Psoas muscle (tissue), 8 donors: ENCODE data around the gene AGFG2. TPM values are rescaled to one million over a fixed set of nuclear protein-coding genes. Genes with fewer than 3 reads are reported as not detected.
"Not testable (repeated sequence)": the region's sequence is repeated elsewhere in the genome, so short reads cannot be mapped to it uniquely, and the experiment has no call there.

Source experiments
- ATAC-seq, 4 donors: fragments of 200-7000 bp; cut with Tn5 transposase; one replicate each; pipeline ENCODE4 v1.9.1; 2020; ENCODE audit warnings: moderate library complexity in 3 of 4, mild to moderate bottlenecking in 2 of 4
- DNase-seq, 2 donors: peaks; one replicate each; pipeline ENCODE4 v3.0.0-alpha.2; 2020
- H3K27ac ChIP-seq: fragments of 200-600 bp; one replicate; pipeline ENCODE4 v1.8.0; 2022
- H3K27me3 ChIP-seq, 3 donors: fragments of 200-600 bp in 1 of 3; one replicate each; pipeline versions ENCODE4 v1.6.1 to v1.8.0; 2013 to 2022; ENCODE audit warnings: low read length in 2 of 3, mild to moderate bottlenecking in 2 of 3, moderate library complexity in 1 of 3; ENCODE audit not compliant: insufficient read depth in 3 of 3
- H3K36me3 ChIP-seq, 2 donors: fragments of 200-600 bp in 1 of 2; one replicate each; pipeline versions ENCODE4 v1.6.1 to v1.8.0; 2013 to 2022; ENCODE audit warnings: low read depth in 1 of 2, mild to moderate bottlenecking in 1 of 2, moderate library complexity in 1 of 2; ENCODE audit not compliant: insufficient read depth in 1 of 2
- H3K4me1 ChIP-seq: fragments of 200-600 bp; one replicate; pipeline ENCODE4 v1.8.0; 2022
- H3K4me3 ChIP-seq: fragments of 200-600 bp; one replicate; pipeline ENCODE4 v1.8.0; 2022; ENCODE audit warnings: mild to moderate bottlenecking
- H3K9me3 ChIP-seq: fragments of 200-600 bp; one replicate; pipeline ENCODE4 v1.8.0; 2022
- WGBS, 3 donors: extraction: QIAGEN DNeasy Blood & Tissue Kit; methylation state at CpG; one replicate each; pipeline versions ENCODE4 v1.1.6 to v1.1.7; 2013; 5-methylcytosine and 5-hydroxymethylcytosine counted together
- intact Hi-C, 2 donors: fragments of 100-400 bp; cut with DNase I; formaldehyde crosslinking; loops; one replicate each; pipeline versions ENCODE4 v1.11.0 to v1.14.2; 2022
- polyA plus RNA-seq, 3 donors: library from polyadenylated mRNA; stranded (reverse); fragments of 200-250 nt; gene quantifications; one replicate each; pipeline ENCODE4 v1.2.3, GENCODE V29; 2013
- total RNA-seq, 4 donors: library from RNA; stranded (reverse); fragmentation: NEBNext Ultra II Directional in 2 of 4; extraction: Animal tissue kit (Norgen Biotek cat#: 25700) in 2 of 4; gene quantifications; one replicate each; pipeline versions ENCODE4 v1.2.1 to v1.2.4, GENCODE V29; 2021 to 2023
- TF ChIP-seq, protein P1 (sequence below): fragments of 200-600 bp; IDR thresholded peaks from one replicate; pipeline ENCODE4 v1.8.0; 2022; ENCODE audit warnings: antibody characterized with exemption
- donor health status: healthy with polysubstance abuse.
- donor health status: DM: no; HTN: no; CAD: no; lungs with moderate emphysema.
- donor health status: Bipolar disorder and iron deficiency.
- donor health status: healthy.
- donor health status: DM: yes; HTN: yes; CAD: no.
- donor health status: DM: no; HTN: no; CAD: no.
- donor health status: DM: no; HTN: no; CAD: no.
- donor health status: DM: yes; HTN: yes; CAD: no.

Gene AGFG2
- total and polyA plus RNA-seq, 7 donors = 4.8 to 14.7 (median 8.8) TPM

DNA sequence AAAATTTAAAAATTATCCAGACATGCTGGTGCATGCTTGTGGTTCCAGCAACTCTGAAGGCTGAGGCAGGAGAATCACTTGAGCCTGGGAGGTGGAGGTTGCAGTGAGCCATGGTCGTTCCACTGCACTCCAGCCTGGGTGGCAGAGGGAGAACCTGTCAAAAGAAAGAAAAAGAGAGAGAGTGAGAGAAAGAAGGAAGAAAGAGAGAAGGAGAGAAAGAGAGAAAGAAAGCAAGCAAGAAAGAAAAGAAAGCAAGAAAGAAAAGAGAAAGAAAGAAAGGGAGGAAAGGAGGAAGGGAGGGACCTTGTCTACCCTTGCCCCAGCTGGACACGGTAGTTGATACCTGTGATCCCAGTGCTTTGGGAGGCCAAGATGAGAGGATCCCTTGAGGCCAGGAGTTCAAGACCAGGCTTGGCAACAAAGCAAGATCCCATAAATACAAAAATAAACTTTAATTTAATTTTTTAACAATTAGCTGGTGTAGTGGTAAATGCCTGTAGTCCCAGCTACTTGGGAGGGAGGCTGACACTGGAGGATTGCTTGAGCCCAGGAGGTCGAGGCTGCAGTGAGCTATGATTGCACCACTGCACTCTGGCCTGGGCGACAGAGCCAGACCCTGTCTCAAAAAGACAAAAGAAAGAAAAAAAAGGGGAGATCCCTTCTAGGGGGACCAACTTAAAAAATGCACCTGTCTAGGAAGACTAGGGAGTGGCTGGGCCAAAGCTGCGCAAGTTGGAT, 46.1 kb upstream of the AGFG2 start:
- H3K27ac ChIP-seq = no peak overlapping the region
- H3K36me3 ChIP-seq = no peaks in the 10 kb centered on the region
- TF ChIP-seq, protein P1, sequence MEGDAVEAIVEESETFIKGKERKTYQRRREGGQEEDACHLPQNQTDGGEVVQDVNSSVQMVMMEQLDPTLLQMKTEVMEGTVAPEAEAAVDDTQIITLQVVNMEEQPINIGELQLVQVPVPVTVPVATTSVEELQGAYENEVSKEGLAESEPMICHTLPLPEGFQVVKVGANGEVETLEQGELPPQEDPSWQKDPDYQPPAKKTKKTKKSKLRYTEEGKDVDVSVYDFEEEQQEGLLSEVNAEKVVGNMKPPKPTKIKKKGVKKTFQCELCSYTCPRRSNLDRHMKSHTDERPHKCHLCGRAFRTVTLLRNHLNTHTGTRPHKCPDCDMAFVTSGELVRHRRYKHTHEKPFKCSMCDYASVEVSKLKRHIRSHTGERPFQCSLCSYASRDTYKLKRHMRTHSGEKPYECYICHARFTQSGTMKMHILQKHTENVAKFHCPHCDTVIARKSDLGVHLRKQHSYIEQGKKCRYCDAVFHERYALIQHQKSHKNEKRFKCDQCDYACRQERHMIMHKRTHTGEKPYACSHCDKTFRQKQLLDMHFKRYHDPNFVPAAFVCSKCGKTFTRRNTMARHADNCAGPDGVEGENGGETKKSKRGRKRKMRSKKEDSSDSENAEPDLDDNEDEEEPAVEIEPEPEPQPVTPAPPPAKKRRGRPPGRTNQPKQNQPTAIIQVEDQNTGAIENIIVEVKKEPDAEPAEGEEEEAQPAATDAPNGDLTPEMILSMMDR = no peak
- peaks cover 0 to 28% (median 7%) of the 10 kb centered on the region in 3 donors for H3K27me3 ChIP-seq
- DNase-seq = no peak
- 85 to 96% (median 87%) methylated on average over 5 of the region's 5 CpGs for WGBS, 3 donors
- no peaks in the 10 kb centered on the region for H3K9me3 ChIP-seq
- intact Hi-C loops = no loop called here
- H3K4me3 ChIP-seq = peak overlapping the region; percentile 53
- no peak for ATAC-seq
- peaks cover 3% of the 10 kb centered on the region for H3K4me1 ChIP-seq

DNA sequence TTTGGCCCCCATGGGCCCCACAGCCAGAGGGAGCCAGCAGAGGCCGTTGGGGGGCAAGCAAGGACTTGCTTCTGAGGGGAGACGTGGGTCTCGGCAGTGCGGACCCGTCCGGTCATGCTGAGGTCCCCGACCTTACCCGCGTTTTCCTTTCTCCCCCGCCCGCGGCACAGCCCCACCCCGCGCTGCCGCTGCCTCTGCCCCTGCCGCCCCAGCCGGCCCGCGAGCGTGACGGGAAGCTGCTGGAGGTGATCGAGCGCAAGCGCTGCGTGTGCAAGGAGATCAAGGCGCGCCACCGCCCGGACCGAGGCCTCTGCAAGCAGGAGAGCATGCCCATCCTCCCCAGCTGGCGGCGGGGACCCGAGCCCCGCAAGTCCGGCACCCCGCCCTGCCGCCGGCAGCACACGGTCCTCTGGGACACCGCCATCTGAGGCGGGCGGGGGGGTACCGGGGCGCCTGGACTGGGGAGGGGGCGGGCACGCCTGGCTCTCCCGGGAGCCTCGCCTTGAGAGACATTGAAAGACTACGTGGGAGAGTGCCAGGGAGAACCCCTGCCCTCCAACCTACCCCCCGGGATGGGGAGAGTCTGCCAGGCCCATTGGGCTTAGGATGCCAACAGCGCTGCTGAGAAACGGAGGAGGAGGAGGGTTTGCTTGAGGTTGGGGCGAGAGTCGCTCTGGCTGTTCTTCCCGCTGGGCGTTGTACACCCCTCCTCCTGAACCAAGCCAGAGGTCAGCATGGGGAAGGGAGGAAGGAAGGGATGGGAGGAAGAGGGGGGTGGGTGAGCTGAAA, 45.3 kb upstream of the AGFG2 start:
- Histone ChIP-seq H3K4me1 (peaks cover 3% of the 10 kb centered on the region), H3K36me3 (no peaks in the 10 kb centered on the region), H3K9me3 (no peaks in the 10 kb centered on the region), H3K4me3 (peak overlapping the region; percentile 53), H3K27me3 (peaks cover 0 to 28% (median 7%) of the 10 kb centered on the region in 3 donors), H3K27ac (no peak overlapping the region)
- 11 to 17% (median 11%) methylated on average over 43 to 56 of the region's 56 CpGs for WGBS, 3 donors
- DNase-seq (peak in 1 of 2 donors; percentile 70), ATAC-seq (peak in 3 of 4 donors; percentile 26 to 40 (median 27))
- intact Hi-C loops = no loop called here
- TF ChIP-seq, protein P1 = no peak

DNA sequence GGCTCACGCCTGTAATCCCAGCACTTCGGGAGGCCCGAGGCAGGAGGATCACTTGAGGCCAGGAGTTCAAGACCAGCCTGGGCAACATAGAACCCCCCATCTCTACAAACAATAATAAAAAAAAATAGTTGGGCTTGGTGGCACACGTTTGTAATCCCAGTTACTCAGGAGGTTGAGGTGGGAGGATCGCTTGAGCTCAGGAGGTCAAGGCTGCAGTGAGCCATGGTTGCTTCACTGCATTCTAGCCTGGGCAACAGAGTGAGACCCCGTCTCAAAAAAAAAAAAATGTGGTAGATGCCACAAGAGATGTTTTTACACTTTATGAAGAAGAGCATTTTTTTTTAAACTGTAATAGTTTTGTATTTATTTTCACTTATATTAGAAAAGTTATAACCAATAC, 42.5 kb upstream of the AGFG2 start:
- no peak overlapping the region for H3K27ac ChIP-seq
- no peaks in the 10 kb centered on the region for H3K9me3 ChIP-seq
- H3K4me1 ChIP-seq = peaks cover 3% of the 10 kb centered on the region
- intact Hi-C loops = no loop called here
- no peak overlapping the region for H3K4me3 ChIP-seq
- peaks cover 0 to 28% (median 5%) of the 10 kb centered on the region in 3 donors for H3K27me3 ChIP-seq
- no peak for ATAC-seq
- TF ChIP-seq, protein P1 = no peak
- H3K36me3 ChIP-seq = no peaks in the 10 kb centered on the region
- WGBS, 3 donors = 80 to 87% (median 82%) methylated on average over 6 of the region's 6 CpGs
- DNase-seq = peak in 1 of 2 donors; percentile 13

DNA sequence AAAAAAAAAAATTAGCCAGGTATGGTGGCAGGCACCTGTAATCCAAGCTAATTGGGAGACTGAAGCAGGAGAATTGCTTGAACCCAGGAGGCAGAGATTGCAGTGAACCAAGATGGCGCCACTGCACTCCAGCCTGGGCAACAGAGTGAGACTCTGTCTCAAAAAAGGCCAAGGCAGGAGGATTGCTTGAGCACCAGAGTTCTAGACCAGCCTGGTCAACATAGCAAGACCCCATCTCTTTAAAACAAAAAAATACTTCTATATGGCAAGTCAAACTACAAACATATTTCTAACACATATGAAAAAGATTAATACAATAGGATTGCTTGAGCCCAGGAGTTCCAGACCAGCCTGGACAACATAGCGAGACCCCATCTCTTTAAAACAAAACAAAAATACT, 38.3 kb upstream of the AGFG2 start:
- DNase-seq, H3K27me3 ChIP-seq, H3K9me3 ChIP-seq, H3K4me1 ChIP-seq, intact Hi-C loops, H3K27ac ChIP-seq, H3K36me3 ChIP-seq, H3K4me3 ChIP-seq, ATAC-seq: not testable (repeated sequence)
- WGBS, 3 donors = 82 to 96% (median 90%) methylated on average over 2 of the region's 2 CpGs

DNA sequence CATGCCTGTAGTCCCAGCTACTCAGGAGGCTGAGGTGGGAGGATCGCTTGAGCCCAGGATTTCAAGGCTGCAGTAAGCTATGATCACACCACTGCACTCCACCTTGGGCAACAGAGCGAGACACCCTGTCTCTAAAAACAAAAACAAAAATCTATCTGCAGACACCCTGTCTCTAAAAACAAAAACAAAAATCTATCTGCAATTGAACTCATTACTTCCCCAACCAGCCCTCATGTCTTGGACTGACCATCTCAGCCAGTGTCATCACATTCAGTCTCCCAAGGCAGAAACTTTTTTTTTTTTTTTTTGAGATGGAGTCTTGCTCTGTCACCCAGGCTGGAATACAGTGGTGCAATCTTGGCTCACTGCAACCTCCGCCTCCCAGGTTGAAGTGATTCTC, 35.0 kb upstream of the AGFG2 start:
- not testable (repeated sequence) for DNase-seq, H3K36me3 ChIP-seq

More for the DNA sequence above, 35.0 kb upstream of the AGFG2 start:
- H3K27ac ChIP-seq, ATAC-seq, intact Hi-C loops, H3K4me1 ChIP-seq, H3K9me3 ChIP-seq, H3K4me3 ChIP-seq, H3K27me3 ChIP-seq: not testable (repeated sequence)
- 95 to 97% (median 95%) methylated on average over 3 of the region's 3 CpGs for WGBS, 3 donors
